WTC11 (cell line): ENCODE results near the gene PHOSPHO1.

ENCODE experiments used
- ETV6 ChIP-seq: sonication (generic); formaldehyde crosslinking; IDR thresholded peaks from 2 replicates; pipeline ENCODE4 v1.8.1; 2022; ENCODE audit warnings: mild to moderate bottlenecking, missing genetic modification reagents
- FOXP1 ChIP-seq: sonication (generic); formaldehyde crosslinking; IDR thresholded peaks from 2 replicates; pipeline ENCODE4 v1.8.0; 2022; ENCODE audit warnings: missing genetic modification reagents, mild to moderate bottlenecking, moderate library complexity, borderline replicate concordance
- FOXP4 ChIP-seq: sonication (generic); formaldehyde crosslinking; IDR thresholded peaks from 2 replicates; pipeline ENCODE4 v1.8.0; 2022; ENCODE audit warnings: mild to moderate bottlenecking, missing genetic modification reagents
- GRHL2 ChIP-seq: fragments of 250-450 bp; sonication (Bioruptor Pico); IDR thresholded peaks from 2 replicates; pipeline ENCODE4 v1.8.0; 2022; ENCODE audit warnings: mild to moderate bottlenecking, moderate library complexity; ENCODE audit not compliant: insufficient replicate concordance, severe bottlenecking
- JAZF1 ChIP-seq: fragments of 250-450 bp; sonication (Bioruptor Pico); IDR thresholded peaks from 2 replicates; pipeline ENCODE4 v1.9.0; 2021; ENCODE audit warnings: moderate library complexity, mild to moderate bottlenecking, inconsistent platforms
- JUN ChIP-seq: sonication (generic); formaldehyde crosslinking; IDR thresholded peaks from 2 replicates; pipeline ENCODE4 v1.8.0; 2023; ENCODE audit warnings: mild to moderate bottlenecking, missing genetic modification reagents
- NR2C2 ChIP-seq: sonication (generic); formaldehyde crosslinking; IDR thresholded peaks from 2 replicates; pipeline ENCODE4 v1.8.0; 2022; ENCODE audit warnings: mild to moderate bottlenecking, missing genetic modification reagents
- ZBTB43 ChIP-seq: sonication (generic); formaldehyde crosslinking; IDR thresholded peaks from 2 replicates; pipeline ENCODE4 v1.8.1; 2023; ENCODE audit warnings: mild to moderate bottlenecking, missing genetic modification reagents
- ZNF263 ChIP-seq: sonication (generic); formaldehyde crosslinking; IDR thresholded peaks from 2 replicates; pipeline ENCODE4 v1.8.1; 2022; ENCODE audit warnings: low read depth, mild to moderate bottlenecking, moderate library complexity, missing genetic modification reagents
- ZNF512 ChIP-seq: sonication (generic); formaldehyde crosslinking; IDR thresholded peaks from 2 replicates; pipeline ENCODE4 v1.8.1; 2022; ENCODE audit warnings: missing genetic modification reagents, borderline replicate concordance
- TF ChIP-seq, protein P1 (sequence below): fragments of 200-600 bp; IDR thresholded peaks from 2 replicates; pipeline ENCODE4 v1.8.0; 2022; ENCODE audit warnings: antibody characterized with exemption
- TF ChIP-seq, protein P2 (sequence below): sonication (generic); formaldehyde crosslinking; IDR thresholded peaks from 2 replicates; pipeline ENCODE4 v1.8.1; 2023; ENCODE audit warnings: mild to moderate bottlenecking, moderate library complexity, missing genetic modification reagents
- TF ChIP-seq, protein P3 (sequence below): sonication (generic); formaldehyde crosslinking; IDR thresholded peaks from 2 replicates; pipeline ENCODE4 v1.8.1; 2022; ENCODE audit warnings: mild to moderate bottlenecking, moderate library complexity, missing genetic modification reagents

GRCh38 chr17:49213399-49213798 lies 17.2 kb downstream of the PHOSPHO1 start:
- TF ChIP-seq, protein P1, sequence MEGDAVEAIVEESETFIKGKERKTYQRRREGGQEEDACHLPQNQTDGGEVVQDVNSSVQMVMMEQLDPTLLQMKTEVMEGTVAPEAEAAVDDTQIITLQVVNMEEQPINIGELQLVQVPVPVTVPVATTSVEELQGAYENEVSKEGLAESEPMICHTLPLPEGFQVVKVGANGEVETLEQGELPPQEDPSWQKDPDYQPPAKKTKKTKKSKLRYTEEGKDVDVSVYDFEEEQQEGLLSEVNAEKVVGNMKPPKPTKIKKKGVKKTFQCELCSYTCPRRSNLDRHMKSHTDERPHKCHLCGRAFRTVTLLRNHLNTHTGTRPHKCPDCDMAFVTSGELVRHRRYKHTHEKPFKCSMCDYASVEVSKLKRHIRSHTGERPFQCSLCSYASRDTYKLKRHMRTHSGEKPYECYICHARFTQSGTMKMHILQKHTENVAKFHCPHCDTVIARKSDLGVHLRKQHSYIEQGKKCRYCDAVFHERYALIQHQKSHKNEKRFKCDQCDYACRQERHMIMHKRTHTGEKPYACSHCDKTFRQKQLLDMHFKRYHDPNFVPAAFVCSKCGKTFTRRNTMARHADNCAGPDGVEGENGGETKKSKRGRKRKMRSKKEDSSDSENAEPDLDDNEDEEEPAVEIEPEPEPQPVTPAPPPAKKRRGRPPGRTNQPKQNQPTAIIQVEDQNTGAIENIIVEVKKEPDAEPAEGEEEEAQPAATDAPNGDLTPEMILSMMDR: no peak
- TF ChIP-seq FOXP1 (CRISPR knock-in tag) (no peak), ETV6 (CRISPR knock-in tag) (no peak), GRHL2 (CRISPR knock-in tag) (no peak), ZBTB43 (CRISPR knock-in tag) (no peak), NR2C2 (CRISPR knock-in tag) (no peak), ZNF512 (CRISPR knock-in tag) (no peak), ZNF263 (CRISPR knock-in tag) (no peak), FOXP4 (CRISPR knock-in tag) (no peak), JUN (CRISPR knock-in tag) (no peak), JAZF1 (CRISPR knock-in tag) (no peak)
- TF ChIP-seq, protein P2, sequence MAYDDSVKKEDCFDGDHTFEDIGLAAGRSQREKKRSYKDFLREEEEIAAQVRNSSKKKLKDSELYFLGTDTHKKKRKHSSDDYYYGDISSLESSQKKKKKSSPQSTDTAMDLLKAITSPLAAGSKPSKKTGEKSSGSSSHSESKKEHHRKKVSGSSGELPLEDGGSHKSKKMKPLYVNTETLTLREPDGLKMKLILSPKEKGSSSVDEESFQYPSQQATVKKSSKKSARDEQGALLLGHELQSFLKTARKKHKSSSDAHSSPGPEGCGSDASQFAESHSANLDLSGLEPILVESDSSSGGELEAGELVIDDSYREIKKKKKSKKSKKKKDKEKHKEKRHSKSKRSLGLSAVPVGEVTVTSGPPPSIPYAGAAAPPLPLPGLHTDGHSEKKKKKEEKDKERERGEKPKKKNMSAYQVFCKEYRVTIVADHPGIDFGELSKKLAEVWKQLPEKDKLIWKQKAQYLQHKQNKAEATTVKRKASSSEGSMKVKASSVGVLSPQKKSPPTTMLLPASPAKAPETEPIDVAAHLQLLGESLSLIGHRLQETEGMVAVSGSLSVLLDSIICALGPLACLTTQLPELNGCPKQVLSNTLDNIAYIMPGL (CRISPR knock-in tag): no peak
- TF ChIP-seq, protein P3, sequence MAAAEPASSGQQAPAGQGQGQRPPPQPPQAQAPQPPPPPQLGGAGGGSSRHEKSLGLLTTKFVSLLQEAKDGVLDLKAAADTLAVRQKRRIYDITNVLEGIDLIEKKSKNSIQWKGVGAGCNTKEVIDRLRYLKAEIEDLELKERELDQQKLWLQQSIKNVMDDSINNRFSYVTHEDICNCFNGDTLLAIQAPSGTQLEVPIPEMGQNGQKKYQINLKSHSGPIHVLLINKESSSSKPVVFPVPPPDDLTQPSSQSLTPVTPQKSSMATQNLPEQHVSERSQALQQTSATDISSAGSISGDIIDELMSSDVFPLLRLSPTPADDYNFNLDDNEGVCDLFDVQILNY (CRISPR knock-in tag): no peak
